HG02884 (cell line): ENCODE measurements around the gene CDH12.

Experiments used
- ATAC-seq: cut with Tn5 transposase; IDR thresholded peaks from one replicate; pipeline ENCODE4 v1.9.1; 2021; ENCODE audit warnings: mild to moderate bottlenecking, moderate library complexity; ENCODE audit not compliant: unreplicated experiment

Gene CDH12

DNA sequence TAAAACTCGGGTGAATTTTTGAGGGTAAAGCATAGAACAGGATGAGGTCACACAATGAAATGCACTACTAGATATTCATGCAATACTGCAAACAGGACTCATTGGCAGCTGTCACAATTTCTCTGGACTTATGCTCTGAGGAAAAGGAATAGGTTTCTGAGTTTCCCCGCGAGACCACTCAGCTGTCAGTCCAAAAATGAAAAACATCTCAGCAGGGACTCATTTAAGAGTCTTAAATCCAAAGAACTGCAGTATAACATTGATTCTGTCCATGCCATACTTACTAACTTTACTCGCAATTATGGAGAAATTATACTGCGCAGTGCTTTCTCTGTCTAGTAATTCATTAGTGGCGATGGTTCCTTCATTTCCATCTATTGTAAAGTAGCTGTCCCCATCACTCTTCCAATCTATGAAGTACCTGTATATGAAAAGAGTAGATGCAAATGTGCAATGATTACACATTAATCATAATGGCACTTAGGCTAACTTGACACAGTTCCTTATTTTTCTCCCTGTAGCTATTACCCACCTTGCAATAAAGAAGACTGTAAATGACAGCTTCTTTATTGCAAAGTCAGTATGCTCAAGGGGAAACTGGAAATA is 1070.0 kb downstream of the CDH12 start:
- ATAC-seq, result no peak

GRCh38 chr5:21776466-21776865 is 1076.7 kb downstream of the CDH12 start:
- no peak for ATAC-seq

DNA sequence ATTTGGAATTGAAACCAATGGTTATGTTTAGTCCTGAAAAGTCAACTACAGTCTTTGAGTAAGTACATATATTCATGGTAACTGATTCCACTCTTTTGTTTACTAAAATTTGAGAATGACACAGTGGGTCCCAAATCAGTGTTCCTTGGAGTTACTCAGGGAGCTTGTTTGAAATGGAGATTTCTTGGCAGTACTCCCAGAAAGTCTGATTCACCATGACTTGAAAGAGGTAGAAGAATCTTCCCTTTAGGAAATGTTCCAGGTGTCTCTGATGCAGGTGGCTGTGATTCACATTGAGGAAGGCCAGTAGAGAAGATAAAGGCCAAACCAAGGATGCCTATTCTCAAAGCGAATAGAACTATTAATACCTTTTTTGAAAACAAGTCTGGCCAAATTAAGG is 1078.3 kb downstream of the CDH12 start:
- ATAC-seq, result no peak

GRCh38 chr5:21774281-21774680 is 1078.9 kb downstream of the CDH12 start:
- ATAC-seq, result no peak

DNA sequence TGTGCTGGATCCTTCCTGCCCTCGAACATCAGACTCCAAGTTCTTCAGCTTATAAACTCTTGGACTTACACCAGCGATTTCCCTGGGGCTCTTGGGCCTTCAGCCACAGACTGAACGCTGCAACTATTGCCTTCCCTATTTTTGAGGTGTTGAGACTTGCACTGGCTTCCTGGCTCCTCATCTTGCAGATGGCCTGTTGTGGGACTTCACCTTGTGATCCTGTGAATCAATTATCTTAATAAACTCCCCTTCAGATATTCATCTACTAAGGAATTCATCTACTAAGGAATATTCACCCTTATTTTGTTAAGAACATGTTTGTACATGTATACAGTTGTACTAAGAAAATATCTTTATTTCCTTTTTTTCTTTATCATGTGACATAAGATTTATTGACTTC is 1079.7 kb downstream of the CDH12 start:
- ATAC-seq, result no peak

GRCh38 chr5:21765406-21765805 is 1087.7 kb downstream of the CDH12 start:
- ATAC-seq, result no peak

DNA sequence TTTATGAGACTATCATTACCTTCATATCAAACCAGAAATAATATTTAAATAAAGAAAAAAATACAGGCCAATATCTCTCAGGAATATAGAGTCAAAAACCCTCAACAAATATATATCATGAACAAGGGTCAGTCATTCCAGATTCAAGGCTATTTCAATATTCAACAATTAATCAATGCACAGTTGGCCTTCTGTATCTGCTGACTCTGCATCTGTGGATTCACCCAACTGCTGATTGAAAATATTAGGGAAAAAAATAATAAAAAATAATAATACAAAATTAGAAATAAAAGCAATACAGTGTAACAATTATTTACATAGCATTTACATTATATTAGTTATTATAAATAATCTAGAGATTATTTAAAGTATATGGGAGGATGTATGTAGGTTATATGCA is 1114.0 kb downstream of the CDH12 start:
- no peak for ATAC-seq

DNA sequence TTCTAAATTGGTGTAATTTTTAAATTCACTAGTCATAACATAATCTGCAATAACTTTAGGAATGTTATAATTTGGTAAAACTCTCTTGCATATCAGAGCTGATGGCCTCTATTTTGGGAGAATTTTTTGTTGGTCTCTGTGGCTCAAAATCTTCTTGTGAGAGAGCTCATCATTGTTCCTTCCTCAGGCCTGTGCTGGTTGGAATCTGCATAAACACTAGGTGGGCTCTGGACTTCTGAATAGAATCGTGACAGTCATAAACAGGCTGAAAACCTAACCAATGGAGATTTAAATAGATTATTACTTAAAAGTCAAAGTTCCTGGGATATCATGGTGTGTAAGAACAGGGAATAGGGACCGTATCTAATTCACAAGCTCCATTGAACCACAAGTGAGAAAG is 1129.6 kb downstream of the CDH12 start:
- no peak for ATAC-seq

DNA sequence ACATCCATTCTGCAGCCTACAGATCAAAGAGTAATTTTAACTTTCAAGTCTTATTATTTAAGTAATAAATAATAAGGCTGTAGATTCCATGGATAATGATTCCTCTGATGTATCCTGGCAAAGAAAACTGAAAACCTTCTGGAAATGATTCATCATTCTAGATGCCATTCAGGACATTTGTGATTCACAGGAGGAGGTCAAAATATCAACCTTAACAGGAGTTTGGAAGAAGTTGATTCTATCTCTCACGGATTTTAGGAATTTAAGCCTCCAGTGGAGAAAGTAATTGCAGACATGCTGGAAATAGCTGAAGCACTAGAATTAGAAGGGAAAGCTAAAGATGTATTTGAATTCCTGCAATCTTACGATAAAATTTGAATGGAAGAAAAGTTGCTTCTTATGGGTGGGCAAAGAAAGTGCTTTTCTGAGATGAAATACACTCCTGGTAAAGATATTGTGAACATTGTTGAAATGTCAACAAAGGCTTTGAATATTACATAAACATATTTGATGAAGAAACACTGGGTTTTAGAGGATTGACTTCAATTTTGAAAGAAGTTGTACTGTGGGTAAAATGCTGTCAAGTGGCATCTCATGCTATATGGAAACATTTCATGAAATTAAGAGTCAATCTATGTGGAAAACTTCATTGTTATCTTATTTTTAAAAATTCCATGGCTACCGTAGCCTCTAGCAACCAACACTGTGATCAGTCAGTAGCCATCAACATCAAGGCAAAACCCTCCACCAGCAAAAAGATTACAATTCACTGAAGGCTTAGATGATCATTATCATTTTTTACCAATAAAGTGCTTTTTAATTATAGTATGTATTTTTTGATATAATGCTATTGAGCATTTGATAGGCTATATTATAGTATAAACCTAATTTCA is 1141.0 kb downstream of the CDH12 start:
- no peak for ATAC-seq

DNA sequence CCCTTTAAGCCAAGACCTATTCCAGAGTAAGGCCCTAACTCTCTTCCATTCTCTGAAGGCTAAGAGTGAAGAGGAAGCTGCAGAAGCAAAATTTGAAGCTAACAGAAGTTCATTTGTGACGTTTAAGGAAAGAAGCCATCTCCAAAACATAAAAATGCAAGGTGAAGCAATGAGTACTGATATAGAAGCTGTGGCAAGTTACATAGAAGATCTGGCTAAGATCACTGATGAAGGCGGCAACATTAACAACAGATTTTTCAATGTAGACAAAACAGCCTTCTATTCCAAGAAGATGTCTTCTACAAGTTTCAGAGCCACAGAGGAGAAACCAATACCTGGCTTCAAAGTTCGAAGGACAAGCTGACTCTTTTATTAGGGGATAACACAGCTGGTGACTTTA is 1143.4 kb downstream of the CDH12 start:
- ATAC-seq, result no peak

GRCh38 chr5:21704974-21705668 is 1148.0 kb downstream of the CDH12 start:
- no peak for ATAC-seq

DNA sequence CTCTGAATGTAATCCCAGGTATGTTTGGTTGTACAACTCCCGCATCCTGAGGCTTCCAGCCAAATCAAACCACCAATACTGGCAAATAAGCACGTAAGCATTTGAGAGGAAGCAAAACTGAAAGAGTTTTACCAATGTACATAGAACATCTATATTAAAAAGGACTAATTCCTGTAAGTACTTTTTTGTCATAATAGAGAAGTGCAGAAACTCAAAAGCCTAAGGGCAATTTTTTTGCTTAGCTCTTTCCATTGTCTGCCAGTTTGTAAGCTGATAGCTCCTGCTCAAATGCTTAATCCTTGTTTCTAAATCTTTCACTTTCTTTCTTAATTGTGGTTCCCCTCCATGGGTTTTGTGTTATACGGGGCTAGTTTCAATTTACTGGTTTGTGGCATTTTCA is 1151.8 kb downstream of the CDH12 start:
- ATAC-seq, result no peak
